Esophagus (tissue), 2 donors: ENCODE data around the gene EFCAB6. TPM values are rescaled to one million over a fixed set of nuclear protein-coding genes. Genes with fewer than 3 reads are reported as not detected.

Experiments
- H3K27ac ChIP-seq, 2 donors: one replicate each; pipeline ENCODE4 v1.5.1; 2013; ENCODE audit warnings: low read depth in 2 of 2, mild to moderate bottlenecking in 2 of 2, inconsistent platforms in 1 of 2, low read length in 1 of 2, moderate library complexity in 1 of 2
- H3K27me3 ChIP-seq, 2 donors: one replicate each; pipeline ENCODE4 v1.6.1; 2013; ENCODE audit warnings: low read length in 2 of 2, control low read depth in 1 of 2, mild to moderate bottlenecking in 1 of 2; ENCODE audit not compliant: insufficient read depth in 2 of 2, control insufficient read depth in 1 of 2
- H3K36me3 ChIP-seq, 2 donors: one replicate each; pipeline ENCODE4 v1.6.1; 2013; ENCODE audit warnings: low read length in 1 of 2; ENCODE audit not compliant: control insufficient read depth in 2 of 2, insufficient read depth in 2 of 2
- H3K4me1 ChIP-seq, 2 donors: one replicate each; pipeline ENCODE4 v1.6.1; 2013; ENCODE audit warnings: low read length in 1 of 2; ENCODE audit not compliant: control insufficient read depth in 2 of 2, insufficient read depth in 2 of 2
- H3K4me3 ChIP-seq, 2 donors: one replicate each; pipeline ENCODE4 v1.5.1; 2013; ENCODE audit warnings: low read length in 2 of 2, mild to moderate bottlenecking in 2 of 2, low read depth in 1 of 2, moderate library complexity in 1 of 2
- H3K9me3 ChIP-seq, 2 donors: one replicate each; pipeline ENCODE4 v1.6.1; 2013; ENCODE audit warnings: mild to moderate bottlenecking in 2 of 2, low read depth in 1 of 2, low read length in 1 of 2, moderate library complexity in 1 of 2; ENCODE audit not compliant: control insufficient read depth in 2 of 2, insufficient read depth in 1 of 2
- WGBS, 2 donors: extraction: QIAGEN DNeasy Blood & Tissue Kit; methylation state at CpG; one replicate each; pipeline ENCODE4 v1.1.7; 2013; 5-methylcytosine and 5-hydroxymethylcytosine counted together
- polyA plus RNA-seq, 2 donors: library from polyadenylated mRNA; stranded (reverse); fragments of 200-250 nt; gene quantifications; one replicate each; pipeline ENCODE4 v1.2.3, GENCODE V29; 2013
- donor health status: healthy with polysubstance abuse.
- donor health status: Bipolar disorder and iron deficiency.

The EFCAB6 gene
- polyA plus RNA-seq, 2 donors, result 0.24 to 0.29 TPM

- H3K4me1 ChIP-seq, result no peaks in the 10 kb centered on the region
- 71 to 74% methylated on average over 16 of the region's 16 CpGs for WGBS, 2 donors
- H3K4me3 ChIP-seq, result no peak overlapping the region
- no peaks in the 10 kb centered on the region for H3K9me3 ChIP-seq
- H3K27ac ChIP-seq, result no peak overlapping the region
- no peaks in the 10 kb centered on the region for H3K27me3 ChIP-seq
- no peaks in the 10 kb centered on the region for H3K36me3 ChIP-seq
These were observed 183.9 kb downstream of the EFCAB6 start for GRCh38 chr22:43628250-43628649.

- H3K9me3 ChIP-seq, result no peaks in the 10 kb centered on the region
- no peaks in the 10 kb centered on the region for H3K36me3 ChIP-seq
- no peak overlapping the region for H3K27ac ChIP-seq
- H3K4me3 ChIP-seq, result no peak overlapping the region
- no peaks in the 10 kb centered on the region for H3K27me3 ChIP-seq
- WGBS, 2 donors, result 88 to 94% methylated on average over 13 of the region's 13 CpGs
- no peaks in the 10 kb centered on the region for H3K4me1 ChIP-seq
These were observed 184.5 kb downstream of the EFCAB6 start for GRCh38 chr22:43627485-43628213.

- no peak overlapping the region for H3K27ac ChIP-seq
- H3K4me3 ChIP-seq, result no peak overlapping the region
- 87 to 89% methylated on average over 10 of the region's 10 CpGs for WGBS, 2 donors
- no peaks in the 10 kb centered on the region for H3K4me1 ChIP-seq
- H3K36me3 ChIP-seq, result no peaks in the 10 kb centered on the region
- no peaks in the 10 kb centered on the region for H3K9me3 ChIP-seq
- no peaks in the 10 kb centered on the region for H3K27me3 ChIP-seq
These were observed 186.9 kb downstream of the EFCAB6 start for GRCh38 chr22:43625242-43625641.

- Histone ChIP-seq H3K36me3 (no peaks in the 10 kb centered on the region), H3K27me3 (no peaks in the 10 kb centered on the region), H3K4me3 (no peak overlapping the region), H3K27ac (no peak overlapping the region), H3K9me3 (no peaks in the 10 kb centered on the region), H3K4me1 (no peaks in the 10 kb centered on the region)
- WGBS, 2 donors, result 83 to 85% methylated on average over 15 of the region's 15 CpGs
These were observed 187.7 kb downstream of the EFCAB6 start for GRCh38 chr22:43624144-43624998.

GRCh38 chr22:43622886-43623285 lies 189.2 kb downstream of the EFCAB6 start:
- Histone ChIP-seq H3K27me3 (no peaks in the 10 kb centered on the region), H3K27ac (no peak overlapping the region), H3K36me3 (no peaks in the 10 kb centered on the region), H3K9me3 (no peaks in the 10 kb centered on the region), H3K4me3 (no peak overlapping the region), H3K4me1 (no peaks in the 10 kb centered on the region)
- WGBS, 2 donors, result 94 to 96% methylated on average over 4 of the region's 4 CpGs

GRCh38 chr22:43620197-43620596 lies 191.9 kb downstream of the EFCAB6 start:
- H3K4me3 ChIP-seq, result no peak overlapping the region
- no peaks in the 10 kb centered on the region for H3K4me1 ChIP-seq
- H3K27me3 ChIP-seq, result no peaks in the 10 kb centered on the region
- no peaks in the 10 kb centered on the region for H3K9me3 ChIP-seq
- H3K36me3 ChIP-seq, result no peaks in the 10 kb centered on the region
- no peak overlapping the region for H3K27ac ChIP-seq
- 80 to 96% methylated on average over 3 of the region's 3 CpGs for WGBS, 2 donors

GRCh38 chr22:43618517-43618916 lies 193.6 kb downstream of the EFCAB6 start:
- Histone ChIP-seq H3K27me3 (no peaks in the 10 kb centered on the region), H3K36me3 (no peaks in the 10 kb centered on the region), H3K9me3 (no peaks in the 10 kb centered on the region), H3K27ac (no peak overlapping the region), H3K4me1 (no peaks in the 10 kb centered on the region), H3K4me3 (no peak overlapping the region)
- 65 to 68% methylated on average over 4 of the region's 4 CpGs for WGBS, 2 donors

- Histone ChIP-seq H3K4me1 (no peaks in the 10 kb centered on the region), H3K27me3 (no peaks in the 10 kb centered on the region), H3K36me3 (no peaks in the 10 kb centered on the region), H3K9me3 (no peaks in the 10 kb centered on the region), H3K27ac (no peak overlapping the region), H3K4me3 (no peak overlapping the region)
- WGBS, 2 donors, result 60 to 82% methylated on average over 3 of the region's 3 CpGs
These were observed 195.5 kb downstream of the EFCAB6 start for GRCh38 chr22:43616645-43617044.

GRCh38 chr22:43600265-43600664 lies 211.8 kb downstream of the EFCAB6 start:
- Histone ChIP-seq H3K4me1 (no peaks in the 10 kb centered on the region), H3K4me3 (no peak overlapping the region), H3K27ac (no peak overlapping the region), H3K27me3 (no peaks in the 10 kb centered on the region), H3K9me3 (no peaks in the 10 kb centered on the region), H3K36me3 (no peaks in the 10 kb centered on the region)
- 83 to 85% methylated on average over 9 of the region's 9 CpGs for WGBS, 2 donors
